Thoracic aorta (tissue), 2 donors: Measurements from ENCODE around the gene RASL12. TPM values are rescaled to one million over a fixed set of nuclear protein-coding genes. Genes with fewer than 3 reads are reported as not detected.

Experiments used
- ATAC-seq: fragments of 150-250 bp; one replicate; pipeline ENCODE4 v1.8.0; 2017; ENCODE audit warnings: low read depth; ENCODE audit not compliant: insufficient number of reproducible peaks, low FRiP score
- DNase-seq: peaks from one replicate; pipeline ENCODE4 v3.0.0-alpha.2; 2020; ENCODE audit warnings: low spot score
- H3K27ac ChIP-seq, 2 donors: fragments of 200-600 bp; sonication (generic); 1 replicate in 1 of 2; 2 replicates in 1 of 2; pipeline ENCODE4 v1.5.1; 2016; ENCODE audit warnings: mild to moderate bottlenecking in 2 of 2, moderate library complexity in 2 of 2
- H3K27me3 ChIP-seq: fragments of 200-600 bp; sonication (generic); replicated peaks from 2 replicates; pipeline ENCODE4 v1.6.0; 2016; ENCODE audit warnings: mild to moderate bottlenecking; ENCODE audit not compliant: insufficient read depth
- H3K36me3 ChIP-seq: fragments of 200-600 bp; sonication (generic); one replicate; pipeline ENCODE4 v1.5.1; 2016
- H3K4me1 ChIP-seq, 2 donors: fragments of 200-600 bp; sonication (generic); 1 replicate in 1 of 2; 2 replicates in 1 of 2; pipeline versions ENCODE4 v1.5.1 to v1.6.0; 2016; ENCODE audit warnings: low read depth in 2 of 2, mild to moderate bottlenecking in 1 of 2; ENCODE audit not compliant: control insufficient read depth in 1 of 2
- H3K4me3 ChIP-seq: fragments of 200-600 bp; sonication (generic); 2 replicates; pipeline ENCODE4 v1.5.1; 2016; ENCODE audit warnings: mild to moderate bottlenecking
- H3K9me3 ChIP-seq: fragments of 200-600 bp; sonication (generic); 2 replicates; pipeline ENCODE4 v1.5.1; 2016
- total RNA-seq, 2 donors: library from RNA; depleted of rRNA; stranded (reverse); fragments of >200 nt; gene quantifications; one replicate each; pipeline versions ENCODE4 v1.1.0 to v1.2.3, GENCODE V29; 2016
- TF ChIP-seq, protein P1 (sequence below): fragments of 200-600 bp; sonication (generic); IDR thresholded peaks from one replicate; pipeline ENCODE4 v1.5.1; 2019; ENCODE audit warnings: antibody characterized with exemption

RASL12 gene
- total RNA-seq, 2 donors from 2014 or later = 211 to 324 TPM

DNA sequence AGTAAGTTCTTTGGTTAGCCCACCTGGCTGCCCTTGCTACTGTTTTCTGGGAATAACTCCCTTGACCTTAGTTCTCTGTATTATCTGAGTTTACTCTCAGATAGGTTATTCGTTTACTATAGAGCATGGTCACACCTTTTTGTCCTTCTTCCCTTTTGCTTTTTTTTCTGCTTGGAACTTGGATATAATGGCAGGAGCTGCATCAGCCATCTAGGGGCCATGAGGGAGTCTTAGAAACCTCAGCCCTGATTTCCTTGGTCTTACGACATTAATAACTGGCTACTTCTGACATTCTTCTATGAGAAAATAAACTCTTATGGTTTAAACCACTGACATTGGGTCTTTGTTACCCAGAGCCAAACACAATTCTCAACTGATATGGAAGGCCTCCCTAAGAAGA, 26.0 kb downstream of the RASL12 start:
- H3K4me3 ChIP-seq = no peak overlapping the region
- H3K27ac ChIP-seq = no peak overlapping the region
- H3K4me1 ChIP-seq = peaks cover 0 to 7% of the 10 kb centered on the region in 2 donors
- H3K27me3 ChIP-seq = no peaks in the 10 kb centered on the region
- peaks cover 8% of the 10 kb centered on the region for H3K36me3 ChIP-seq
- TF ChIP-seq, protein P1, sequence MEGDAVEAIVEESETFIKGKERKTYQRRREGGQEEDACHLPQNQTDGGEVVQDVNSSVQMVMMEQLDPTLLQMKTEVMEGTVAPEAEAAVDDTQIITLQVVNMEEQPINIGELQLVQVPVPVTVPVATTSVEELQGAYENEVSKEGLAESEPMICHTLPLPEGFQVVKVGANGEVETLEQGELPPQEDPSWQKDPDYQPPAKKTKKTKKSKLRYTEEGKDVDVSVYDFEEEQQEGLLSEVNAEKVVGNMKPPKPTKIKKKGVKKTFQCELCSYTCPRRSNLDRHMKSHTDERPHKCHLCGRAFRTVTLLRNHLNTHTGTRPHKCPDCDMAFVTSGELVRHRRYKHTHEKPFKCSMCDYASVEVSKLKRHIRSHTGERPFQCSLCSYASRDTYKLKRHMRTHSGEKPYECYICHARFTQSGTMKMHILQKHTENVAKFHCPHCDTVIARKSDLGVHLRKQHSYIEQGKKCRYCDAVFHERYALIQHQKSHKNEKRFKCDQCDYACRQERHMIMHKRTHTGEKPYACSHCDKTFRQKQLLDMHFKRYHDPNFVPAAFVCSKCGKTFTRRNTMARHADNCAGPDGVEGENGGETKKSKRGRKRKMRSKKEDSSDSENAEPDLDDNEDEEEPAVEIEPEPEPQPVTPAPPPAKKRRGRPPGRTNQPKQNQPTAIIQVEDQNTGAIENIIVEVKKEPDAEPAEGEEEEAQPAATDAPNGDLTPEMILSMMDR = no peak
- no peak for ATAC-seq
- no peaks in the 10 kb centered on the region for H3K9me3 ChIP-seq
- DNase-seq = no peak

DNA sequence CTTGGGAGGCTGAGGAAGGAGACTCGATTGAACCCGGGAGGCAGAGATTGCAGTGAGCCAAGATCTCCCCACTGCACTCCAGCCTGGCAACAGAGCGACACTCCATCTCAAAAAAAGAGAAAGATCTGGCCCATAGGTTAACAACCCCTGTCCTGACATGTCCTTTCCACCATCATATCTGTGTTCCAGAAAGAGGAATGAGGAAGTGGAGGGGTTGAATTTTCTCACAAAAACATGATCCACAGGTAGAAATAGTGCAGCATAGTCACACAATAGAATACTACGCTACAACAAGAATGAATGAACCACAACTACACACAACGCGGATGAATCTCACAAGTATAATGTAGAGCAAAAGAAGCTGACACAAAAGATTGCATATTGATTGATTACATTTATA, 27.3 kb downstream of the RASL12 start:
- Histone ChIP-seq H3K9me3 (no peaks in the 10 kb centered on the region), H3K4me1 (peaks cover 0 to 7% of the 10 kb centered on the region in 2 donors), H3K27me3 (no peaks in the 10 kb centered on the region), H3K4me3 (no peak overlapping the region), H3K36me3 (peaks cover 8% of the 10 kb centered on the region), H3K27ac (no peak overlapping the region)
- ATAC-seq (no peak), DNase-seq (no peak)
- TF ChIP-seq, protein P1 = no peak

DNA sequence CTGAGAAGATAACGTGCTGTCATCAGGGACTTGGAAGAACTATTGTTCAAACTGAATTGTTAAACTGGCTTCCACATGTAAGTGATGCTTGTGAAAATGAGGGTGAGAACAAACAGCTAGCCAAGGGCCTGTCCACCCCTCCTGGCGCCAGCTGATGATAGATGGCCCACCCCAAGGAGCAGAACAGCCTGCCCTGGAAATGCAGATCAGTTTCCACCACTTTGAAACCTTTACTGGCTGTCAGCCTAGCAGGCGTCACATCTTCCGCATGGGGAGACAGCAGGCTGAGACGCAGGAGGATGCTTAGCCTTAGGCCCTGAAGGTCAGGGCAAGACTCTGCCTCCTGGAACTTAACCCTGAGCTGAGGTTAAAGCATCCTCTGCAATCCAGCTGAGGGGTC, 29.0 kb downstream of the RASL12 start:
- peaks cover 1 to 6% of the 10 kb centered on the region in 2 donors for H3K4me1 ChIP-seq
- H3K27me3 ChIP-seq = no peaks in the 10 kb centered on the region
- no peaks in the 10 kb centered on the region for H3K36me3 ChIP-seq
- no peak overlapping the region for H3K4me3 ChIP-seq
- ATAC-seq (no peak), DNase-seq (no peak)
- TF ChIP-seq, protein P1 = no peak
- no peaks in the 10 kb centered on the region for H3K9me3 ChIP-seq
- no peak overlapping the region for H3K27ac ChIP-seq

DNA sequence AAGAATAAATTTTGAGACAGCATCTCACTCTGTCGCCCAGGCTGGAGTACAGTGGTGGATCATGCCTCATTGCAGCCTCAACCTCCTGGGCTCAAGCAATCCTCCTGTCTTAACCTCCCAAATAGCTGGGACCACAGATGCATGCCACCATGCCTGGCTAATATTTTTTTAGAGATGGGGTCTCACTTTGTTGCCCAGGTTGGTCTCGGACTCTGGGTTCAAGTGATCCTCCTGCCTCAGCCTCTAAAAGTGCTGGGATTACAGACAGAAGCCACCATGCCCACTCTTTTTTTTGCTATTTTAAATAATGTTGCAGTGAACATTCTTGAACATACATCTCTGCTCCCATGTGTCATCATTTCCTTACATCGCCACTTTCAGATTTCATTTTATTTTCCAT, 29.4 kb downstream of the RASL12 start:
- Histone ChIP-seq H3K9me3 (no peaks in the 10 kb centered on the region), H3K4me3 (no peak overlapping the region), H3K4me1 (peaks cover 3 to 8% of the 10 kb centered on the region in 2 donors), H3K36me3 (no peaks in the 10 kb centered on the region), H3K27me3 (no peaks in the 10 kb centered on the region), H3K27ac (no peak overlapping the region)
- no peak for DNase-seq
- TF ChIP-seq, protein P1 = no peak
- no peak for ATAC-seq

DNA sequence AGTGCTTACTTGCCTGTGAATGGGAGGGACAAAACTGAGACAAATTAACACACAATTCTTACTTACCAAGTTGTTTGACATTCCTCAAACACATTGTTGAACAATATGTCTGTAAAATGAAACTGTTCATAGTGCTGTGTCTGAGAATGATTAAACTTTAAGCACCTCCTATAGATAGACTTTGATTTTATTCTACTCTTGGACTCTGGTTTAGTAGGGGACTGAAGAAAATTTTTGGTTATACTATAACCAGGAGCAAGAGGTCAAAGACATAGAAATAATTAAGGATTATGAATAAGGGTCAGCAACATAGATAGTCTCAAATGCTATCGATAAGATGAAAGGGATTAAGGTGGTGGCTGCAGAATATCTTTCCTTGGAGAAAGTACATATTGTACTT, 30.5 kb downstream of the RASL12 start:
- TF ChIP-seq, protein P1 = no peak
- H3K27ac ChIP-seq = no peak overlapping the region
- no peak overlapping the region for H3K4me3 ChIP-seq
- no peaks in the 10 kb centered on the region for H3K36me3 ChIP-seq
- no peak for DNase-seq
- ATAC-seq = no peak
- H3K4me1 ChIP-seq = peaks cover 3 to 13% of the 10 kb centered on the region in 2 donors
- no peaks in the 10 kb centered on the region for H3K9me3 ChIP-seq
- H3K27me3 ChIP-seq = no peaks in the 10 kb centered on the region
